ENCODE data around the gene C17orf114.

Gene C17orf114

GRCh38 chr17:4808378-4808767 is 6.2 kb upstream of the C17orf114 start:
- Histone ChIP-seq H2BK120ac (ENCODE audit: low read depth, low read length) (no peak overlapping the region), H3K23ac (ENCODE audit: low read depth, low read length) (no peak overlapping the region), H3K9ac (ENCODE audit: low read depth, low read length) (no peak overlapping the region), H3K27ac (ENCODE audit: insufficient read depth, low read length) (no peak overlapping the region), H3K79me1 (ENCODE audit: low read depth in 1 of 2, low read length in 2 of 2) (peaks cover 0 to 25% of the 10 kb centered on the region in 2 experiments; a peak in 3 of 4 replicates), H2BK20ac (ENCODE audit: low read depth, low read length) (no peak overlapping the region), H2BK5ac (ENCODE audit: low read depth, low read length, poor library complexity, severe bottlenecking) (no peak overlapping the region), H3K4me3 (ENCODE audit: insufficient read depth, low read depth, low read length) (no peak overlapping the region), H4K8ac (ENCODE audit: low read depth in 2 of 2, low read length in 2 of 2) (no peak overlapping the region), H4K20me1 (ENCODE audit: insufficient read depth, low read length) (peaks cover 4% of the 10 kb centered on the region; the same call in 1 of the 2 replicates), H2AFZ (replicated peaks; ENCODE audit: low read length, poor library complexity) (no peak overlapping the region), H3K36me3 (ENCODE audit: control insufficient read depth, insufficient read depth, low read length) (peaks cover 21% of the 10 kb centered on the region), H3K9me3 (ENCODE audit: control insufficient read depth, insufficient read depth, low read length) (no peaks in the 10 kb centered on the region), H3K14ac (replicated peaks; ENCODE audit: low read depth, low read length) (no peak overlapping the region), H3K18ac (ENCODE audit: low read depth, low read length) (no peak overlapping the region), H3K27me3 (ENCODE audit: control insufficient read depth, insufficient read depth, low read length) (no peaks in the 10 kb centered on the region), H4K91ac (ENCODE audit: insufficient read depth, low read depth, low read length) (no peak overlapping the region), H3K4ac (ENCODE audit: low read depth, low read length) (no peak overlapping the region), H3K4me1 (ENCODE audit: control insufficient read depth, insufficient read depth, low read length) (peaks cover 4% of the 10 kb centered on the region; the same call in 1 of the 2 replicates), H3K56ac (ENCODE audit: extremely low read depth, insufficient read depth, low read length) (no peak overlapping the region), H4K5ac (ENCODE audit: low read depth, low read length) (no peak overlapping the region), H2AK5ac (ENCODE audit: low read depth, low read length) (no peak overlapping the region), H3K4me2 (ENCODE audit: low read depth, low read length) (no peak overlapping the region), H3K9me1 (ENCODE audit: insufficient read depth, low read length) (no peaks in the 10 kb centered on the region), H2AK9ac (replicated peaks; ENCODE audit: low read depth, low read length, poor library complexity) (peak overlapping the region; percentile 56), H2BK15ac (ENCODE audit: low read depth, low read length) (no peak overlapping the region)
- ChIA-PET CTCF (interaction anchor here (0.7 kb wide), 1 partner anchor 18 kb away, joined by 3 read pairs; no protein-coding TSS in a partner anchor), POLR2A (ENCODE audit: unreplicated experiment) (interaction anchor here (0.6 kb wide), 1 partner anchor 15 kb away, joined by 3 read pairs; no protein-coding TSS in a partner anchor)
- intact Hi-C loops (cut with micrococcal nuclease) (no loop called here), dilution Hi-C loops (cut with HindIII; ENCODE audit: low sequenced_read_pairs, unreplicated experiment) (no loop called here), in situ Hi-C loops (cut with MboI; ENCODE audit: low sequenced_read_pairs) (no loop called here)
- BruUV-seq (replicated peaks), result no TSS peak
- no peak for DNase-seq
- 83% methylated on average over 3 of the region's 6 CpGs; no CpG with 5 or more reads in 1 of the 2 experiments for WGBS, 2 experiments (ENCODE audit: extremely low coverage in 2 of 2, insufficient read length in 1 of 2)
- TF ChIP-seq USF2 (IDR thresholded peaks at IDR 0.05; ENCODE audit: low read depth, low read length), result no peak
- TF ChIP-seq FOS (IDR thresholded peaks at IDR 0.05; ENCODE audit: low read depth, low read length), result no peak
- no peak for TF ChIP-seq MAFK (IDR thresholded peaks at IDR 0.05; ENCODE audit: low read depth, low read length)
- TF ChIP-seq CTCF (conservative IDR thresholded peaks at IDR 0.05; ENCODE audit: low read depth, low read length), result no peak
- no peak for TF ChIP-seq BHLHE40 (IDR thresholded peaks at IDR 0.05; ENCODE audit: low read depth, low read length)
- TF ChIP-seq RCOR1 (IDR thresholded peaks at IDR 0.05; ENCODE audit: insufficient replicate concordance, low read length), result no peak
- TF ChIP-seq NFE2L2 (IDR thresholded peaks at IDR 0.05; ENCODE audit: low read depth, low read length), result no peak
- TF ChIP-seq RFX5 (IDR thresholded peaks at IDR 0.05; ENCODE audit: low read depth, low read length), result no peak
- TF ChIP-seq MXI1 (IDR thresholded peaks at IDR 0.05; ENCODE audit: borderline replicate concordance, low read depth, low read length), result no peak
- no peak for TF ChIP-seq POLR2A (IDR thresholded peaks at IDR 0.05; ENCODE audit: low read depth, low read length)
- no peak for TF ChIP-seq CHD1 (IDR thresholded peaks at IDR 0.05; ENCODE audit: low read depth, low read length)
- TF ChIP-seq MAZ (IDR thresholded peaks at IDR 0.05; ENCODE audit: borderline replicate concordance, low read depth, low read length), result no peak
- no peak for TF ChIP-seq SMC3 (IDR thresholded peaks at IDR 0.05; ENCODE audit: low read depth, low read length)
- TF ChIP-seq CEBPB (IDR thresholded peaks at IDR 0.05; ENCODE audit: low read depth, low read length), result no peak
- no peak for TF ChIP-seq RAD21 (IDR thresholded peaks at IDR 0.05; ENCODE audit: low read length)
- TF ChIP-seq ELK1 (IDR thresholded peaks at IDR 0.05; ENCODE audit: borderline replicate concordance, low read depth, low read length), result no peak
- ATAC-seq (ENCODE audit: low read depth), result no peak
